HFF-Myc (cell line): Measurements from ENCODE around the gene SPG11.

Experiments used
- DNase-seq: peaks from one replicate; pipeline ENCODE4 v3.0.0-alpha.2; 2011; ENCODE audit warnings: low read depth; ENCODE audit errors: extremely low read depth
- H3K4me3 ChIP-seq: replicated peaks from 2 replicates; pipeline ENCODE4 v1.5.1; 2011; ENCODE audit warnings: low read depth, mild to moderate bottlenecking, control low read depth, low read length
- CTCF ChIP-seq: IDR thresholded peaks from 2 replicates; pipeline ENCODE4 v1.5.1; 2012; ENCODE audit warnings: mild to moderate bottlenecking, low read depth, low read length, control low read depth; ENCODE audit errors: missing control alignments

SPG11 gene

GRCh38 chr15:44584162-44584749 lies 79.2 kb downstream of the SPG11 start:
- no peak for DNase-seq

GRCh38 chr15:44580105-44580504 lies 83.4 kb downstream of the SPG11 start:
- TF ChIP-seq CTCF, result no peak
- no peak for DNase-seq

More at GRCh38 chr15:44584162-44584749, 79.2 kb downstream of the SPG11 start:
- no peak overlapping the region for H3K4me3 ChIP-seq
- TF ChIP-seq CTCF, result peak; percentile 61

GRCh38 chr15:44574734-44575133 lies 88.7 kb downstream of the SPG11 start:
- no peak overlapping the region for H3K4me3 ChIP-seq
- no peak for TF ChIP-seq CTCF
- no peak for DNase-seq

More at GRCh38 chr15:44580105-44580504, 83.4 kb downstream of the SPG11 start:
- no peak overlapping the region for H3K4me3 ChIP-seq

GRCh38 chr15:44573386-44573785 lies 90.1 kb downstream of the SPG11 start:
- no peak overlapping the region for H3K4me3 ChIP-seq
- no peak for DNase-seq
- TF ChIP-seq CTCF, result no peak

GRCh38 chr15:44570361-44570760 lies 93.1 kb downstream of the SPG11 start:
- no peak overlapping the region for H3K4me3 ChIP-seq
- no peak for TF ChIP-seq CTCF
- no peak for DNase-seq

- no peak for TF ChIP-seq CTCF
- no peak overlapping the region for H3K4me3 ChIP-seq
- no peak for DNase-seq
Observed at GRCh38 chr15:44569316-44569715, 94.1 kb downstream of the SPG11 start.

- no peak for TF ChIP-seq CTCF
- DNase-seq, result no peak
- H3K4me3 ChIP-seq, result no peak overlapping the region
Observed at GRCh38 chr15:44568338-44568737, 95.1 kb downstream of the SPG11 start.
